H1 (cell line): Measurements from ENCODE around the gene C19orf12. TPM values are rescaled to one million over a fixed set of nuclear protein-coding genes. Genes with fewer than 3 reads are reported as not detected.

Source experiments
- CTCF ChIA-PET: fragments of 300-600 bp; sonication (Branson Sonifier 250); formaldehyde crosslinking; loops from one replicate; lab custom pipeline; 2021; ENCODE audit not compliant: partially characterized antibody; lab: Charles Lee
- POLR2A ChIA-PET: fragments of 300-600 bp; sonication (Branson Sonifier 250); formaldehyde crosslinking; loops from one replicate; lab custom pipeline; 2021; ENCODE audit warnings: inconsistent platforms; ENCODE audit not compliant: partially characterized antibody; lab: Charles Lee
- DNase-seq, 2 experiments: peaks; one replicate each; pipeline versions ENCODE4 v3.0.0 to v3.0.0-alpha.2; 2010 to 2022; ENCODE audit warnings: low spot score in 2 of 2, low read depth in 1 of 2, mixed read lengths in 1 of 2
- FAIRE-seq: peaks from 2 replicates; lab custom pipeline; 2011; peaks lifted over from hg19 to GRCh38; lab: Jason Lieb, UNC
- H2AFZ ChIP-seq: 2 replicates; pipeline ENCODE4 v1.8.1; 2012; ENCODE audit warnings: low read length, inconsistent platforms
- H2AK5ac ChIP-seq: 2 replicates; pipeline ENCODE4 v1.6.1; 2013; ENCODE audit warnings: low read depth, low read length
- H2BK120ac ChIP-seq: replicated peaks from 2 replicates; pipeline ENCODE3; 2013; ENCODE audit warnings: low read depth, low read length, inconsistent platforms
- H2BK12ac ChIP-seq: 2 replicates; pipeline ENCODE4 v1.6.1; 2013; ENCODE audit warnings: low read depth, low read length
- H2BK15ac ChIP-seq: 2 replicates; pipeline ENCODE4 v1.6.1; 2013; ENCODE audit warnings: low read length
- H2BK20ac ChIP-seq: 2 replicates; pipeline ENCODE4 v1.6.1; 2013; ENCODE audit warnings: low read length
- H2BK5ac ChIP-seq: 2 replicates; pipeline ENCODE4 v1.6.1; 2013; ENCODE audit warnings: low read depth, low read length
- H3K14ac ChIP-seq: 2 replicates; pipeline ENCODE4 v1.6.1; 2013; ENCODE audit warnings: inconsistent platforms; ENCODE audit not compliant: insufficient read length
- H3K18ac ChIP-seq: 2 replicates; pipeline ENCODE4 v1.6.1; 2013; ENCODE audit warnings: low read length; ENCODE audit errors: extremely low read depth
- H3K23ac ChIP-seq: 2 replicates; pipeline ENCODE4 v1.6.1; 2013; ENCODE audit warnings: inconsistent platforms; ENCODE audit not compliant: insufficient read length
- H3K23me2 ChIP-seq: 2 replicates; pipeline ENCODE4 v1.6.1; 2013; ENCODE audit warnings: low read depth, low read length
- H3K27ac ChIP-seq: 2 replicates; pipeline ENCODE4 v1.6.1; 2011; ENCODE audit warnings: low read depth, low read length, inconsistent platforms
- H3K27me3 ChIP-seq, 4 experiments: replicated peaks in 1 of 4; 1 replicate in 1 of 4; 2 replicates in 3 of 4; pipeline versions ENCODE4 v1.6.1 to v1.8.1; 2011 to 2013; ENCODE audit warnings: low read length in 3 of 4, mild to moderate bottlenecking in 3 of 4, inconsistent platforms in 2 of 4, mixed read lengths in 2 of 4, moderate library complexity in 1 of 4; ENCODE audit not compliant: control insufficient read depth in 3 of 4, insufficient read depth in 3 of 4; ENCODE audit errors: extremely low read depth in 1 of 4
- H3K36me3 ChIP-seq, 4 experiments: 2 replicates each; pipeline versions ENCODE4 v1.6.1 to v1.8.1; 2011 to 2013; ENCODE audit warnings: mild to moderate bottlenecking in 4 of 4, low read length in 3 of 4, moderate library complexity in 2 of 4, control low read depth in 1 of 4, inconsistent platforms in 1 of 4; ENCODE audit not compliant: insufficient read depth in 4 of 4, control insufficient read depth in 2 of 4
- H3K4ac ChIP-seq: replicated peaks from 2 replicates; pipeline ENCODE3; 2013; ENCODE audit warnings: low read length, low read depth, mixed read lengths, inconsistent platforms; ENCODE audit not compliant: insufficient read length
- H3K4me1 ChIP-seq, 4 experiments: replicated peaks in 1 of 4; 1 replicate in 1 of 4; 2 replicates in 3 of 4; pipeline versions ENCODE4 v1.6.1 to v1.8.1; 2011 to 2013; ENCODE audit warnings: low read length in 3 of 4, inconsistent platforms in 2 of 4, mixed read lengths in 1 of 4; ENCODE audit not compliant: insufficient read depth in 4 of 4, control insufficient read depth in 3 of 4
- H3K4me2 ChIP-seq, 2 experiments: 2 replicates each; pipeline versions ENCODE4 v1.6.1 to v1.8.1; 2011 to 2013; ENCODE audit warnings: low read depth in 2 of 2, low read length in 2 of 2, control low read depth in 1 of 2, inconsistent platforms in 1 of 2, mild to moderate bottlenecking in 1 of 2; ENCODE audit not compliant: insufficient read depth in 1 of 2
- H3K4me3 ChIP-seq, 4 experiments: fragments of 200-600, 300-600 bp in 1 of 4; sonication (generic), shearing (Covaris generic), sonication (Bioruptor Twin) in 1 of 4; 2 replicates each; pipeline versions ENCODE4 v1.5.1 to v1.8.1; 2011 to 2016; ENCODE audit warnings: low read length in 4 of 4, low read depth in 3 of 4, control low read depth in 2 of 4, inconsistent platforms in 2 of 4, mild to moderate bottlenecking in 2 of 4, mixed read lengths in 1 of 4, moderate library complexity in 1 of 4; ENCODE audit not compliant: insufficient read depth in 2 of 4; ENCODE audit errors: extremely low read depth in 1 of 4
- H3K56ac ChIP-seq: replicated peaks from 2 replicates; pipeline ENCODE3; 2013; ENCODE audit warnings: low read depth, mild to moderate bottlenecking, mixed read lengths, low read length, inconsistent platforms; ENCODE audit not compliant: insufficient read length
- H3K79me1 ChIP-seq: 2 replicates; pipeline ENCODE4 v1.6.1; 2013; ENCODE audit warnings: low read depth, low read length, control low read depth
- H3K79me2 ChIP-seq, 2 experiments: 2 replicates each; pipeline versions ENCODE4 v1.6.1 to v1.8.1; 2012 to 2013; ENCODE audit warnings: low read length in 2 of 2, mild to moderate bottlenecking in 2 of 2, inconsistent platforms in 1 of 2; ENCODE audit not compliant: insufficient read depth in 2 of 2, control insufficient read depth in 1 of 2
- H3K9ac ChIP-seq, 4 experiments: replicated peaks in 1 of 4; 1 replicate in 1 of 4; 2 replicates in 3 of 4; pipeline versions ENCODE4 v1.6.1 to v1.8.1; 2011 to 2013; ENCODE audit warnings: low read depth in 3 of 4, low read length in 3 of 4, control low read depth in 2 of 4, mild to moderate bottlenecking in 2 of 4, moderate library complexity in 2 of 4, inconsistent platforms in 1 of 4; ENCODE audit errors: extremely low read depth in 1 of 4
- H3K9me3 ChIP-seq, 2 experiments: 2 replicates each; pipeline versions ENCODE4 v1.6.1 to v1.8.1; 2012 to 2013; ENCODE audit warnings: mild to moderate bottlenecking in 2 of 2, moderate library complexity in 2 of 2, control low read depth in 1 of 2, inconsistent platforms in 1 of 2, low read depth in 1 of 2, low read length in 1 of 2, mixed read lengths in 1 of 2; ENCODE audit not compliant: insufficient read depth in 2 of 2
- H4K20me1 ChIP-seq, 2 experiments: replicated peaks in 1 of 2; 2 replicates each; pipeline versions ENCODE3 to v1.8.1; 2011 to 2013; ENCODE audit warnings: inconsistent platforms in 2 of 2, low read length in 2 of 2, mild to moderate bottlenecking in 1 of 2; ENCODE audit not compliant: insufficient read depth in 2 of 2, control insufficient read depth in 1 of 2
- H4K5ac ChIP-seq: 2 replicates; pipeline ENCODE4 v1.6.1; 2013; ENCODE audit warnings: low read length, low read depth, mixed read lengths, inconsistent platforms; ENCODE audit not compliant: insufficient read length
- H4K8ac ChIP-seq: 2 replicates; pipeline ENCODE4 v1.8.0; 2013; ENCODE audit warnings: mild to moderate bottlenecking, moderate library complexity, low read length, inconsistent platforms; ENCODE audit not compliant: insufficient read depth; ENCODE audit errors: extremely low read depth
- H4K91ac ChIP-seq: replicated peaks from 2 replicates; pipeline ENCODE3; 2013; ENCODE audit warnings: low read length, mixed read lengths, inconsistent platforms; ENCODE audit not compliant: insufficient read length
- CBX5 ChIP-seq: fragments of 300-800, 300-1000 bp; sonication (generic); IDR thresholded peaks from 2 replicates; pipeline ENCODE4 v1.7.1; 2016; ENCODE audit warnings: antibody characterized with exemption, low read length, low read depth
- EP300 ChIP-seq, 2 experiments: IDR thresholded peaks; 1 replicate in 1 of 2; 2 replicates in 1 of 2; pipeline ENCODE4 v1.6.1; 2011 to 2012; ENCODE audit warnings: low read depth in 2 of 2, low read length in 2 of 2, mild to moderate bottlenecking in 2 of 2, borderline replicate concordance in 1 of 2, inconsistent platforms in 1 of 2, moderate library complexity in 1 of 2
- HDAC6 ChIP-seq: IDR thresholded peaks from one replicate; pipeline ENCODE4 v1.7.1; 2012; ENCODE audit warnings: low read depth, mild to moderate bottlenecking, inconsistent platforms, low read length, moderate library complexity
- JUND ChIP-seq: IDR thresholded peaks from 2 replicates; pipeline ENCODE4 v1.6.1; 2011; ENCODE audit warnings: mild to moderate bottlenecking, improper control_type of control experiment, low read length
- PHF8 ChIP-seq: fragments of 200-600 bp; sonication (generic); conservative IDR thresholded peaks from 2 replicates; pipeline ENCODE4 v1.7.1; 2012; ENCODE audit warnings: low read depth, mild to moderate bottlenecking, inconsistent platforms, low read length, moderate library complexity
- RAD21 ChIP-seq, 2 experiments: IDR thresholded peaks in 1 of 2; conservative IDR thresholded peaks in 1 of 2; 2 replicates each; pipeline ENCODE4 v1.6.1; 2011; ENCODE audit warnings: low read depth in 2 of 2, low read length in 2 of 2, improper control_type of control experiment in 1 of 2, inconsistent platforms in 1 of 2, mild to moderate bottlenecking in 1 of 2, moderate library complexity in 1 of 2
- SP1 ChIP-seq: IDR thresholded peaks from 2 replicates; pipeline ENCODE4 v1.6.1; 2011; ENCODE audit warnings: low read depth, low read length
- TAF1 ChIP-seq: IDR thresholded peaks from 2 replicates; pipeline ENCODE4 v1.6.1; 2011; ENCODE audit warnings: mild to moderate bottlenecking, low read depth, low read length
- WGBS, 2 experiments: shearing (Covaris generic) in 1 of 2; methylation state at CpG; one replicate each; pipeline versions ENCODE4 v1.1.6 to v1.1.7; 2013 to 2015; ENCODE audit warnings: low lambda C conversion rate in 2 of 2, mixed read lengths in 2 of 2, inconsistent platforms in 1 of 2, low coverage in 1 of 2, missing lambda C conversion rate in 1 of 2; ENCODE audit not compliant: insufficient replicate concordance in 2 of 2, insufficient coverage in 1 of 2, insufficient read length in 1 of 2; ENCODE audit errors: extremely low coverage in 1 of 2, missing lambda C conversion rate in 1 of 2; 5-methylcytosine and 5-hydroxymethylcytosine counted together
- polyA plus RNA-seq, 7 experiments: library from polyadenylated mRNA; depleted of rRNA in 3 of 7; stranded (reverse) in 5 of 7; unstranded in 2 of 7; fragments of >200 nt in 5 of 7; fragments of 200-250 nt in 2 of 7; gene quantifications; 1 replicate in 5 of 7; 2 replicates in 1 of 7; 4 replicates in 1 of 7; pipeline versions ENCODE4 v1.2.1 to v1.2.3, GENCODE V29; 2011 to 2013; ENCODE audit warnings: missing spikeins in 2 of 7, mixed read lengths in 2 of 7
- total RNA-seq: library from RNA; stranded (reverse); fragmentation: NEBNext Ultra II Directional; extraction: Animal tissue kit (Norgen Biotek cat#: 25700); gene quantifications from 2 replicates; pipeline ENCODE4 v1.2.1, GENCODE V29; 2021
- TF ChIP-seq, protein P1 (sequence below): IDR thresholded peaks from 2 replicates; pipeline ENCODE4 v1.6.1; 2011; ENCODE audit warnings: low read depth, mild to moderate bottlenecking, low read length; ENCODE audit not compliant: insufficient read depth

Gene C19orf12
- total and polyA plus RNA-seq, 2 of the 8 experiments (the other 6 are each of a cell fraction or from before 2014, with no cell fraction given) = 10.7 to 11.9 TPM

DNA sequence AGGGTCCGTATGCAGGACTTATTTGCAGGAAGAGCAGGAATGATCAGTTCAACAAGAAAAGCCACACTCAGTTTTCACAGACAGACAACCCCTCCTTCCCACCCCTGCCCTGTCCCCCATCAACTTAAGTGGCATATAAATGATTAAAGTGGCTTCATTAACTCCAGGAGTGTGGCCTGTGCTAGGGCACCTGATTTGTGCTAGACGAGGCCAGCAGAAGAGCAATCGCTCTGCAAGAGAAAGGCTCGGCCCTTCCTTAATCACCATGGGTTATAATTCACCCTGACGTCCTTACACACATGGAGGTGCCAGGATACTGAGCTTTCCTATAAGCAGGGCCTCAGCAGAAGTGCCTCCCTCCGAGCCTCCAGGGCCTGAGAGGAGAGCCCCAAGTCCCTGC lies 14.6 kb downstream of the C19orf12 start:
- no peak overlapping the region for H2AK5ac ChIP-seq
- H3K27me3 ChIP-seq = no peaks in the 10 kb centered on the region
- H2AFZ ChIP-seq = no peak overlapping the region
- no peaks in the 10 kb centered on the region; a peak in 1 of 7 replicates for H3K4me1 ChIP-seq
- ChIA-PET POLR2A (no interaction called here), CTCF (interaction anchor here (1.3 to 2.4 kb wide), 4 partner anchors 15 to 173 kb away, joined by 3 to 13 read pairs (median 5); partner anchors contain the start of gene C19orf12)
- no peak overlapping the region for H4K91ac ChIP-seq
- H3K9ac ChIP-seq = no peak overlapping the region
- 82% methylated on average over 6 of the region's 6 CpGs; no CpG with 5 or more reads in 1 of the 2 experiments for WGBS, 2 experiments
- peaks cover 2% of the 10 kb centered on the region; the same call in 1 of the 2 replicates for H3K23me2 ChIP-seq
- H4K20me1 ChIP-seq = peaks cover 0 to 1% of the 10 kb centered on the region in 2 experiments
- H2BK20ac ChIP-seq = no peak overlapping the region
- no peak overlapping the region for H2BK5ac ChIP-seq
- H2BK120ac ChIP-seq = no peak overlapping the region
- no peak overlapping the region for H2BK15ac ChIP-seq
- H3K23ac ChIP-seq = no peak overlapping the region
- no peak overlapping the region for H3K27ac ChIP-seq
- no peak overlapping the region for H4K8ac ChIP-seq
- no peak overlapping the region for H4K5ac ChIP-seq
- no peak for TF ChIP-seq HDAC6
- TF ChIP-seq CBX5 = no peak
- no peak for TF ChIP-seq JUND
- no peak for TF ChIP-seq EP300 (IDR thresholded peaks at IDR 0.05; ENCODE audit: borderline replicate concordance in 1 of 2, low read depth in 2 of 2, low read length in 2 of 2)
- TF ChIP-seq TAF1 = no peak
- TF ChIP-seq RAD21 (IDR thresholded peaks at IDR 0.05 in 1 of 2, conservative IDR thresholded peaks at IDR 0.05 in 1 of 2; ENCODE audit: low read depth in 2 of 2, low read length in 2 of 2) = no peak
- TF ChIP-seq PHF8 = no peak
- TF ChIP-seq, protein P1, sequence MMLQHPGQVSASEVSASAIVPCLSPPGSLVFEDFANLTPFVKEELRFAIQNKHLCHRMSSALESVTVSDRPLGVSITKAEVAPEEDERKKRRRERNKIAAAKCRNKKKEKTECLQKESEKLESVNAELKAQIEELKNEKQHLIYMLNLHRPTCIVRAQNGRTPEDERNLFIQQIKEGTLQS = no peak
- TF ChIP-seq SP1 = no peak
- no peak overlapping the region for H3K4me2 ChIP-seq
- no peaks in the 10 kb centered on the region for H3K36me3 ChIP-seq
- H3K79me1 ChIP-seq = no peaks in the 10 kb centered on the region
- no peak overlapping the region for H3K56ac ChIP-seq
- H3K14ac ChIP-seq = no peak overlapping the region
- no peak overlapping the region for H3K18ac ChIP-seq
- FAIRE-seq (no peak), DNase-seq (no peak)
- no peak overlapping the region for H2BK12ac ChIP-seq
- H3K4me3 ChIP-seq = no peak overlapping the region
- no peaks in the 10 kb centered on the region for H3K79me2 ChIP-seq
- H3K9me3 ChIP-seq = no peaks in the 10 kb centered on the region
- H3K4ac ChIP-seq = no peak overlapping the region
